T-cell (primary cell): ENCODE measurements around the gene PI4KB. TPM values are rescaled to one million over a fixed set of nuclear protein-coding genes. Genes with fewer than 3 reads are reported as not detected.

Experiments used
- ATAC-seq, 4 experiments: fragments of 200-7000 bp in 3 of 4; fragments of 150-1000 bp in 1 of 4; cut with Tn5 transposase; replicated peaks in 1 of 4; 1 replicate in 3 of 4; 2 replicates in 1 of 4; pipeline ENCODE4 v1.10.0; 2021; ENCODE audit warnings: moderate library complexity in 3 of 4, mild to moderate bottlenecking in 2 of 4, moderate number of reproducible peaks in 1 of 4
- CTCF ChIA-PET, 2 donors: fragments of 300-600 bp; sonication (Branson Sonifier 250); formaldehyde crosslinking; loops; one replicate each; lab custom pipeline; 2022; ENCODE audit warnings: antibody characterized with exemption in 2 of 2; lab: Charles Lee
- POLR2A ChIA-PET, 2 donors: fragments of 300-600 bp; sonication (Branson Sonifier 250); formaldehyde crosslinking; loops; one replicate each; lab custom pipeline; 2022; ENCODE audit warnings: antibody characterized with exemption in 2 of 2; lab: Charles Lee
- DNase-seq, 35 experiments: peaks; one replicate each; pipeline versions ENCODE4 v3.0.0 to v3.0.0-alpha.2; 2013 to 2023
- H3K27ac ChIP-seq: one replicate; pipeline ENCODE4 v1.5.1; 2013; ENCODE audit warnings: low read length
- H3K27me3 ChIP-seq, 2 experiments: replicated peaks in 1 of 2; 1 replicate in 1 of 2; 2 replicates in 1 of 2; pipeline versions ENCODE4 v1.6.1 to v1.7.0; 2013; ENCODE audit warnings: low read length in 1 of 2, mixed read lengths in 1 of 2; ENCODE audit not compliant: control insufficient read depth in 2 of 2, insufficient read depth in 2 of 2; ENCODE audit errors: extremely low read depth in 1 of 2
- H3K36me3 ChIP-seq, 2 donors: 1 replicate in 1 of 2; 2 replicates in 1 of 2; pipeline versions ENCODE4 v1.6.1 to v1.7.0; 2013; ENCODE audit warnings: low read length in 1 of 2; ENCODE audit not compliant: control insufficient read depth in 2 of 2, insufficient read depth in 1 of 2; ENCODE audit errors: extremely low read depth in 1 of 2
- H3K4me1 ChIP-seq, 2 experiments: 1 replicate in 1 of 2; 2 replicates in 1 of 2; pipeline versions ENCODE4 v1.6.1 to v1.7.0; 2013; ENCODE audit warnings: low read length in 2 of 2, mixed read lengths in 1 of 2; ENCODE audit not compliant: insufficient read depth in 2 of 2, control insufficient read depth in 1 of 2; ENCODE audit errors: extremely low read depth in 1 of 2
- H3K4me3 ChIP-seq, 2 donors: 1 replicate in 1 of 2; 2 replicates in 1 of 2; pipeline versions ENCODE4 v1.5.1 to v1.7.0; 2013; ENCODE audit warnings: mild to moderate bottlenecking in 2 of 2, low read length in 1 of 2, moderate library complexity in 1 of 2; ENCODE audit not compliant: control insufficient read depth in 1 of 2; ENCODE audit errors: extremely low read depth in 1 of 2
- H3K9me3 ChIP-seq: 2 replicates; pipeline ENCODE4 v1.7.0; 2013
- H3K27ac Mint-ChIP-seq, 2 donors: one replicate each; pipeline ENCODE4 v1.8.0; 2020 to 2021; ENCODE audit warnings: mild to moderate bottlenecking in 2 of 2, mixed read lengths in 2 of 2
- H3K27me3 Mint-ChIP-seq, 2 donors: one replicate each; pipeline ENCODE4 v1.8.0; 2021 to 2022; ENCODE audit warnings: mixed read lengths in 2 of 2
- H3K36me3 Mint-ChIP-seq: one replicate; pipeline ENCODE4 v1.8.0; 2021; ENCODE audit warnings: mixed read lengths
- H3K4me1 Mint-ChIP-seq, 3 donors: one replicate each; pipeline ENCODE4 v1.8.0; 2020 to 2022; ENCODE audit warnings: mixed read lengths in 3 of 3, mild to moderate bottlenecking in 1 of 3
- H3K4me3 Mint-ChIP-seq, 3 donors: one replicate each; pipeline ENCODE4 v1.8.0; 2020 to 2022; ENCODE audit warnings: mild to moderate bottlenecking in 3 of 3, mixed read lengths in 3 of 3, moderate library complexity in 3 of 3
- H3K9me3 Mint-ChIP-seq, 3 donors: one replicate each; pipeline ENCODE4 v1.8.0; 2020 to 2022; ENCODE audit warnings: mixed read lengths in 3 of 3
- WGBS: methylation state at CpG from one replicate; pipeline ENCODE4 v1.1.5; 2013; ENCODE audit warnings: missing lambda C conversion rate; ENCODE audit not compliant: insufficient coverage; 5-methylcytosine and 5-hydroxymethylcytosine counted together
- total RNA-seq, 35 experiments: library from RNA in 6 of 35; stranded (reverse) in 6 of 35; fragments of 120-200 nt in 1 of 35; gene quantifications; one replicate each; pipeline versions ENCODE4 v1.2.1 to v1.2.4 and lab custom pipeline; 2013 to 2026

PI4KB gene
- total RNA-seq, 5 donors from 2014 or later (not counting 1 experiment from before 2014, with no cell fraction given), result 64.9 to 96.9 (median 75.4) TPM

- no peaks in the 10 kb centered on the region for H3K27me3 Mint-ChIP-seq
- DNase-seq, result no peak
- WGBS, result no CpG with 5 or more reads among the region's 3 CpGs
- no peak for ATAC-seq
- CTCF ChIA-PET, result interaction anchor here in 1 of 2 donors (0.5 kb wide), 1 partner anchor 11 kb away, joined by 4 read pairs; no protein-coding TSS in a partner anchor
- H3K9me3 Mint-ChIP-seq, result no peaks in the 10 kb centered on the region
- peak overlapping the region; percentile 17 to 49 for H3K27ac Mint-ChIP-seq
- no peak overlapping the region for H3K27ac ChIP-seq
- peaks cover 0 to 18% of the 10 kb centered on the region in 2 experiments for H3K4me1 ChIP-seq
- H3K9me3 ChIP-seq, result no peaks in the 10 kb centered on the region
- H3K36me3 Mint-ChIP-seq, result peaks cover 32% of the 10 kb centered on the region
- H3K4me3 ChIP-seq, result no peak overlapping the region
- no peaks in the 10 kb centered on the region for H3K27me3 ChIP-seq
- POLR2A ChIA-PET, result interaction anchor here (0.5 to 0.6 kb wide), 3 partner anchors 18 to 993 kb away, joined by 3 to 7 read pairs (median 3); partner anchors contain the start of gene PRPF3 (in 1 of the 2)
- H3K4me3 Mint-ChIP-seq, result no peak overlapping the region
- H3K4me1 Mint-ChIP-seq, result peaks cover 42 to 55% (median 50%) of the 10 kb centered on the region in 3 donors
- H3K36me3 ChIP-seq, result peaks cover 6 to 84% of the 10 kb centered on the region in 2 donors
Measured at GRCh38 chr1:151314137-151314875, 12.9 kb downstream of the PI4KB start.

- Histone ChIP-seq H3K27me3 (no peaks in the 10 kb centered on the region), H3K36me3 (peaks cover 6 to 85% of the 10 kb centered on the region in 2 donors), H3K9me3 (no peaks in the 10 kb centered on the region), H3K4me3 (no peak overlapping the region), H3K4me1 (peaks cover 0 to 18% of the 10 kb centered on the region in 2 experiments), H3K27ac (no peak overlapping the region)
- Mint-ChIP-seq H3K36me3 (peaks cover 39% of the 10 kb centered on the region), H3K27me3 (no peaks in the 10 kb centered on the region), H3K27ac (peak overlapping the region in 1 of 2 donors; percentile 87), H3K4me1 (peaks cover 42 to 54% (median 52%) of the 10 kb centered on the region in 3 donors), H3K4me3 (no peak overlapping the region), H3K9me3 (no peaks in the 10 kb centered on the region)
- no peak for DNase-seq
- WGBS, result 83% methylated on average over 1 of the region's 2 CpGs
- ATAC-seq, result no peak
- ChIA-PET POLR2A (no interaction called here), CTCF (no interaction called here)
Measured at GRCh38 chr1:151313501-151313900, 13.7 kb downstream of the PI4KB start.

- ATAC-seq, result no peak
- ChIA-PET CTCF (interaction anchor here in 1 of 2 donors (0.9 to 1.9 kb wide), 2 partner anchors 12 to 28 kb away, joined by 3 to 9 read pairs; no protein-coding TSS in a partner anchor), POLR2A (interaction anchor here in 1 of 2 donors (0.5 kb wide), 1 partner anchor 86 kb away, joined by 4 read pairs; the partner anchor contains the start of gene PSMB4)
Measured at GRCh38 chr1:151312826-151313225, 14.4 kb downstream of the PI4KB start.

GRCh38 chr1:151312411-151312810 is 14.8 kb downstream of the PI4KB start:
- Mint-ChIP-seq H3K27ac (peak overlapping the region; percentile 85 to 87), H3K4me1 (peaks cover 37 to 51% (median 49%) of the 10 kb centered on the region in 3 donors), H3K36me3 (peaks cover 48% of the 10 kb centered on the region), H3K4me3 (no peak overlapping the region), H3K9me3 (no peaks in the 10 kb centered on the region), H3K27me3 (no peaks in the 10 kb centered on the region)
- WGBS, result 83% methylated on average over 2 of the region's 4 CpGs
- no peak overlapping the region for H3K4me3 ChIP-seq
- ChIA-PET POLR2A (interaction anchor here in 1 of 2 donors (0.5 kb wide), 1 partner anchor 87 kb away, joined by 4 read pairs; the partner anchor contains the start of gene PSMB4), CTCF (interaction anchor here (0.5 to 1.9 kb wide), 4 partner anchors 12 to 1048 kb away, joined by 3 to 9 read pairs (median 6); no protein-coding TSS in a partner anchor)
- ATAC-seq (no peak), DNase-seq (no peak)
- H3K36me3 ChIP-seq, result peaks cover 6 to 92% of the 10 kb centered on the region in 2 donors
- H3K27ac ChIP-seq, result peak overlapping the region; percentile 0
- H3K4me1 ChIP-seq, result peaks cover 0 to 18% of the 10 kb centered on the region in 2 experiments
- no peaks in the 10 kb centered on the region for H3K27me3 ChIP-seq
- H3K9me3 ChIP-seq, result no peaks in the 10 kb centered on the region

More at GRCh38 chr1:151312826-151313225, 14.4 kb downstream of the PI4KB start:
- no peaks in the 10 kb centered on the region for H3K27me3 ChIP-seq
- 92% methylated on average over 6 of the region's 8 CpGs for WGBS
- H3K27ac ChIP-seq, result no peak overlapping the region
- peak overlapping the region; percentile 85 to 87 for H3K27ac Mint-ChIP-seq
- no peak for DNase-seq
- no peak overlapping the region for H3K4me3 Mint-ChIP-seq
- H3K4me3 ChIP-seq, result no peak overlapping the region
- H3K4me1 ChIP-seq, result peaks cover 0 to 18% of the 10 kb centered on the region in 2 experiments
- H3K4me1 Mint-ChIP-seq, result peaks cover 41 to 54% (median 52%) of the 10 kb centered on the region in 3 donors
- peaks cover 45% of the 10 kb centered on the region for H3K36me3 Mint-ChIP-seq
- no peaks in the 10 kb centered on the region for H3K9me3 Mint-ChIP-seq
- peaks cover 6 to 90% of the 10 kb centered on the region in 2 donors for H3K36me3 ChIP-seq
- no peaks in the 10 kb centered on the region for H3K27me3 Mint-ChIP-seq
- H3K9me3 ChIP-seq, result no peaks in the 10 kb centered on the region

- peaks cover 53% of the 10 kb centered on the region for H3K36me3 Mint-ChIP-seq
- H3K9me3 ChIP-seq, result no peaks in the 10 kb centered on the region
- H3K4me3 ChIP-seq, result no peak overlapping the region
- H3K4me1 ChIP-seq, result peaks cover 0 to 18% of the 10 kb centered on the region in 2 experiments
- WGBS, result 54% methylated on average over 5 of the region's 7 CpGs
- peaks cover 36 to 51% (median 49%) of the 10 kb centered on the region in 3 donors for H3K4me1 Mint-ChIP-seq
- ChIA-PET POLR2A (interaction anchor here in 1 of 2 donors (0.7 to 0.9 kb wide), 2 partner anchors 28 to 228 kb away, joined by 3 to 4 read pairs; no protein-coding TSS in a partner anchor), CTCF (interaction anchor here (0.5 to 1.9 kb wide), 7 partner anchors 11 to 1048 kb away, joined by 3 to 9 read pairs (median 4); no protein-coding TSS in a partner anchor)
- no peaks in the 10 kb centered on the region for H3K27me3 Mint-ChIP-seq
- peaks cover 10 to 93% of the 10 kb centered on the region in 2 donors for H3K36me3 ChIP-seq
- H3K27me3 ChIP-seq, result no peaks in the 10 kb centered on the region
- H3K27ac Mint-ChIP-seq, result peak overlapping the region; percentile 85 to 87
- H3K4me3 Mint-ChIP-seq, result peak overlapping the region in 1 of 3 donors; percentile 3
- peak overlapping the region; percentile 0 for H3K27ac ChIP-seq
- ATAC-seq (peak; percentile 59 to 99 (median 96)), DNase-seq (peak in 16 of 35 experiments; percentile 7 to 61 (median 21))
- H3K9me3 Mint-ChIP-seq, result no peaks in the 10 kb centered on the region
Measured at GRCh38 chr1:151311589-151312331, 15.5 kb downstream of the PI4KB start.
